Measurements from ENCODE around the gene CASQ1. TPM values are rescaled to one million over a fixed set of nuclear protein-coding genes. Genes with fewer than 3 reads are reported as not detected.

The CASQ1 gene
- total RNA-seq, 2 donors from 2014 or later = not detected

- H3K27ac ChIP-seq = no peak overlapping the region
- WGBS, 2 donors = 48 to 71% methylated on average over 5 to 7 of the region's 7 CpGs
- TF ChIP-seq CTCF (IDR thresholded peaks at IDR 0.05) = no peak
- no peak for TF ChIP-seq POLR2A (IDR thresholded peaks at IDR 0.05)
- peaks cover under 1% of the 10 kb centered on the region for H3K4me1 ChIP-seq
- H3K27me3 ChIP-seq = no peaks in the 10 kb centered on the region
- no peaks in the 10 kb centered on the region for H3K9me3 ChIP-seq
- intact Hi-C loops (cut with DNase I) = no loop called here
- no peak overlapping the region for H3K4me3 ChIP-seq
- ATAC-seq (no peak), DNase-seq (no peak)
- no peaks in the 10 kb centered on the region for H3K36me3 ChIP-seq (replicated peaks in 1 of 2; ENCODE audit: insufficient read depth in 1 of 2, low read depth in 2 of 2)
Measured at GRCh38 chr1:160187407-160187806, 3.0 kb upstream of the CASQ1 start.

- no peak overlapping the region for H3K4me3 ChIP-seq
- H3K27me3 ChIP-seq = no peaks in the 10 kb centered on the region
- intact Hi-C loops (cut with DNase I) = no loop called here
- TF ChIP-seq POLR2A (IDR thresholded peaks at IDR 0.05) = no peak
- no peak for TF ChIP-seq CTCF (IDR thresholded peaks at IDR 0.05)
- no peak overlapping the region for H3K27ac ChIP-seq
- no peaks in the 10 kb centered on the region for H3K36me3 ChIP-seq (replicated peaks in 1 of 2; ENCODE audit: insufficient read depth in 1 of 2, low read depth in 2 of 2)
- WGBS, 2 donors = 73 to 82% methylated on average over 7 of the region's 7 CpGs
- H3K9me3 ChIP-seq = no peaks in the 10 kb centered on the region
- DNase-seq (no peak), ATAC-seq (no peak)
- peaks cover 10% of the 10 kb centered on the region for H3K4me1 ChIP-seq
Measured at GRCh38 chr1:160188341-160188740, 2.0 kb upstream of the CASQ1 start.

- no peak overlapping the region for H3K27ac ChIP-seq
- intact Hi-C loops (cut with DNase I) = loop anchor here (10.0 kb wide), 2 partner anchors 63 to 103 kb away; no protein-coding TSS in a partner anchor
- H3K9me3 ChIP-seq = no peaks in the 10 kb centered on the region
- peaks cover 12% of the 10 kb centered on the region for H3K4me1 ChIP-seq
- no peak overlapping the region for H3K4me3 ChIP-seq
- no peak for ATAC-seq
- TF ChIP-seq CTCF (IDR thresholded peaks at IDR 0.05) (no peak), POLR2A (IDR thresholded peaks at IDR 0.05) (no peak)
- DNase-seq = no peak
- WGBS, 2 donors = 79 to 90% methylated on average over 2 to 3 of the region's 3 CpGs
- H3K27me3 ChIP-seq = no peaks in the 10 kb centered on the region
- H3K36me3 ChIP-seq (replicated peaks in 1 of 2; ENCODE audit: insufficient read depth in 1 of 2, low read depth in 2 of 2) = no peaks in the 10 kb centered on the region
Measured at GRCh38 chr1:160191756-160192155, 1.4 kb downstream of the CASQ1 start.

GRCh38 chr1:160192234-160192633, 1.9 kb downstream of the CASQ1 start:
- TF ChIP-seq CTCF (IDR thresholded peaks at IDR 0.05) = no peak
- TF ChIP-seq POLR2A (IDR thresholded peaks at IDR 0.05) = no peak
- H3K27me3 ChIP-seq = no peaks in the 10 kb centered on the region
- no peaks in the 10 kb centered on the region for H3K9me3 ChIP-seq
- H3K36me3 ChIP-seq (replicated peaks in 1 of 2; ENCODE audit: insufficient read depth in 1 of 2, low read depth in 2 of 2) = no peaks in the 10 kb centered on the region
- no peak overlapping the region for H3K27ac ChIP-seq
- H3K4me1 ChIP-seq = peaks cover 12% of the 10 kb centered on the region
- intact Hi-C loops (cut with DNase I) = loop anchor here (10.0 kb wide), 2 partner anchors 63 to 103 kb away; no protein-coding TSS in a partner anchor
- H3K4me3 ChIP-seq = no peak overlapping the region
- no peak for DNase-seq
- no peak for ATAC-seq

GRCh38 chr1:160193091-160193819, 2.9 kb downstream of the CASQ1 start:
- H3K4me3 ChIP-seq = no peak overlapping the region
- ATAC-seq = peak; percentile 90

More at GRCh38 chr1:160193091-160193819, 2.9 kb downstream of the CASQ1 start:
- TF ChIP-seq POLR2A (IDR thresholded peaks at IDR 0.05) (peak in 1 of 3 donors; percentile 16), CTCF (IDR thresholded peaks at IDR 0.05) (peak; percentile 93 to 98 (median 97))
- DNase-seq = peak; percentile 88 to 91 (median 90)
- Histone ChIP-seq H3K4me1 (peaks cover 12% of the 10 kb centered on the region), H3K9me3 (no peaks in the 10 kb centered on the region), H3K27me3 (no peaks in the 10 kb centered on the region), H3K36me3 (replicated peaks in 1 of 2; ENCODE audit: insufficient read depth in 1 of 2, low read depth in 2 of 2) (no peaks in the 10 kb centered on the region), H3K27ac (no peak overlapping the region)
- intact Hi-C loops (cut with DNase I) = loop anchor here (10.0 kb wide), 2 partner anchors 62 to 102 kb away; no protein-coding TSS in a partner anchor
- WGBS, 2 donors = 15 to 16% methylated on average over 14 to 16 of the region's 16 CpGs

All from body of pancreas (tissue), 4 donors.